Kidney tubule cell (primary cell): ENCODE data around the gene IHH.
A peak's percentile ranks its signal among the peaks of the same experiment; 100 is the strongest.

ENCODE experiments used
- DNase-seq: peaks from one replicate; pipeline ENCODE4 v3.0.0-alpha.2; 2018; ENCODE audit warnings: low spot score

IHH gene

GRCh38 chr2:219019436-219019835 lies 41.3 kb downstream of the IHH start:
- no peak for DNase-seq

- DNase-seq = no peak
These were observed 42.0 kb downstream of the IHH start for GRCh38 chr2:219018726-219019125.

GRCh38 chr2:219018286-219018685 lies 42.4 kb downstream of the IHH start:
- no peak for DNase-seq

GRCh38 chr2:219017201-219017931 lies 43.4 kb downstream of the IHH start:
- no peak for DNase-seq

GRCh38 chr2:219016721-219017120 lies 44.0 kb downstream of the IHH start:
- no peak for DNase-seq

GRCh38 chr2:219010873-219011272 lies 49.8 kb downstream of the IHH start:
- DNase-seq = no peak

GRCh38 chr2:219010162-219010756 lies 50.5 kb downstream of the IHH start:
- peak; percentile 30 for DNase-seq

GRCh38 chr2:219009294-219009693 lies 51.4 kb downstream of the IHH start:
- DNase-seq = no peak
